GM18498 (cell line): Measurements from ENCODE around the gene FAM219B.

Experiments
- ATAC-seq: cut with Tn5 transposase; IDR thresholded peaks from one replicate; pipeline ENCODE4 v1.9.1; 2021; ENCODE audit warnings: mild to moderate bottlenecking, moderate library complexity; ENCODE audit not compliant: unreplicated experiment

The FAM219B gene

DNA sequence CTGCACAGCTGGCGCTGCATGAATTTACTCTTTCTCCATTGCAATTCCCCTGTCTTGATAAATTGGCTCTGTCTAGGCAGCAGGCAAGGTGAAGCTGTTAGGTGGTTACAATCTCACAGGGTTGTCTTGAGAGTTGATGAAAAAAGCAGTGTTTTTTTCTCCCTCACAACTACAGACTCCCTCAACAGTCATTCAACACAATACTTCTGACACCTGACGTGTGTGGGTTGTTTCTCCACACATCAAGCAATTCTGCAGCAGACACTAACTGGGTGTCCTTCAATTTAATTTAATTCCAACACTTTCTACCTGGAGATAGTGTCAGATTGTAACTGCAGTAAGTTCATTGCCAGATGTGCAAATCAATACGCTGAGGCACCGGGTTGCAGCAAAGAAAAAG is 28.4 kb downstream of the FAM219B start:
- no peak for ATAC-seq

GRCh38 chr15:74873756-74874424 is 32.8 kb downstream of the FAM219B start:
- no peak for ATAC-seq

- ATAC-seq = peak; percentile 83
These were observed 33.5 kb downstream of the FAM219B start, which contains the start of gene SCAMP2 for GRCh38 chr15:74873036-74873755. SCAMP2 (minus strand) TSS chr15:74873365; CDS start chr15:74873255, 110 bp downstream.

GRCh38 chr15:74872702-74873035 is 34.0 kb downstream of the FAM219B start:
- ATAC-seq = no peak

- ATAC-seq = no peak
These were observed 36.0 kb downstream of the FAM219B start for GRCh38 chr15:74870436-74871215.

GRCh38 chr15:74869726-74870407 is 36.8 kb downstream of the FAM219B start:
- peak; percentile 39 for ATAC-seq

DNA sequence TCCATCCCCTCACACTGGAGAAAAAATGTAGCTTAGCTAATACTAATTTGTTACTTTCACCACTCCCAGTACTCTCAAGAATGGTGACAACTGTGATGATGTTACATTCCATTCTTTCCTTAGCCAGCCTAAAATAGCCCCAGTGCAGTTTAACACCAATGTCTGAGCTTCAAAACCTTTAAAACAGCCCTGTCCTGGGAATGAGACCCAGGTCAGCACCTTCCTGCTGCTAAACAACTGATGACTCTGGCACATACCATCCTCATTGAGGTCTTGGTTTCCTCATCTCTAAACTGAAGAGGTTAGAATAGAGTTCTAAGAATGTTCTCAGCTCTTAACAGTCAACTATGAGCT is 37.3 kb downstream of the FAM219B start:
- no peak for ATAC-seq

- ATAC-seq = no peak
These were observed 38.6 kb downstream of the FAM219B start for GRCh38 chr15:74868059-74868458.

- ATAC-seq = no peak
These were observed 39.1 kb downstream of the FAM219B start for GRCh38 chr15:74867466-74868038.

DNA sequence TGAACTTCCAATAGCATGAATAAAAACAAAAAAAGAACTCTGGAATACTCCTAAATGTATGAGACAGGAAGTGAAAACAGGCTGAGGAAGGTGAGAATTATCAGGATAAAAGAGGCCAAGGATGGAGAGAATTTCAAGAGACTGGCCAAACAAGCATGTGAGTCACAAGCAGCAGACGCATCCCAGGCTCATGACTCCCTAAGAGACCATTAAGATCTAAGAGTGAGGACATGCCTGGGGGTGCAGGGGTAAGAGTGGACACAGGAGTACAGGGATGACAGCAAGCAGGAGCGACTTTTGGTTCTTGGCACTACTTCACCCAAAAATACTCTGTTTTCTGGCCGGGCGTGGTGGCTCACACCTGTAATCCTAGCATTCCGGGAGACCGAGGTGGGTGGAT is 40.6 kb downstream of the FAM219B start:
- ATAC-seq = no peak

DNA sequence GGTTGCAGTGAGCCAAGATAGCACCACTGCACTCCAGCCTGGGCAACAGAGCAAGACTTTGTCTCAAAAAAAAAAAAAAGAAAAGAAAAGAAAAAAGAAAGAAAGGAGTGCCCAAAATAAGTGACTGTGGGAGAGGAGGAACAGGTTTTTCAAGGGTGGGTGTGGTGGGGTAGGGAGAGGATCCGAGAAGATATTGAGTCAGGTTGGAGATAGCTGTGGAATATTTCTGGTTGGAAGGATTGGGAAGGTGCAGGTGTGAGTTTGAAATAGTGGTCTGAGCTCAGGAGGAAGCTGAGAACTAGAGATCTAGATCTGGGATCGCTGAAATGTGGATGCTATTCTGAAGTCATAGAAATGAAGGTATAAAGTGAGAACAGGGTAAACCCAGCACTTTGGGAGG is 41.3 kb downstream of the FAM219B start:
- ATAC-seq = no peak

- ATAC-seq = no peak
These were observed 42.4 kb downstream of the FAM219B start for GRCh38 chr15:74864296-74864695.

DNA sequence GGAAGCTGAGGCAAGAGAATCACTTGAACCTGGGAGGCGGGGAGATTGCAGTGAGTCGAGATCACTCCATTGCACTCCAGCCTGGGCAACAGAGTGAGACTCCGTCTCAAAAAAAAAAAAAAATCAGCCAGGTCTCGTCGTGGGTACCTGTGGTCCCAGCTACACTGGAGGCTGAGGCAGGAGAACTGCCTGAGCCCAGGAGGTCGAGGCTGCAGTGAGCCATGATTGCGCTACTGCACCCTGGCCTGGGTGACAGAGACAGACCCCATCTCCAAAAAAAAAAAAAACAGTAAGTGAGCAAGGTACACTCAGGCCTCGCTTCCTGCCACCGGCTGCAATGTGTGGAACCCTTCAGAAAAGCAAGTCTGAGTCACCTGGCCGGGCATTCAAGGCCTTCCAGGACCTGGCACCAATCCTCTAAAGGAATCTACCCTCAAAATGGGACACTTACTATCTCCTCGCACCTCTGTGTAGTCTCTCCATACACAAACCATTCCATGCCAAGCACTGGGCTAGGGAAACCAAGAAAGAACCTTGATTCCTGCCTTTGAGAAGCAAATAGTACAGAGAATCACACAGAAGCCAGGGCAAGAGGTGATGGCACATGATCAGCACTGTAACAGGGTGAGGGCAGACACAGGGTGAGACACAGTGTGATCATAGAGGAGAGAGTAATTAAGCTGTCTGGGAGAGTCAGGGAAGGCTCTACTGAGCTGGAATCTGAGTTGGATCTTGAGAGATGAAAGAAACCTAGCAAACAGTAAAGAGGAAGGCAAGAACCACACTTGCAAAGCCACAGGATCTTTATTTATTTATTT is 43.2 kb downstream of the FAM219B start:
- no peak for ATAC-seq

- no peak for ATAC-seq
These were observed 48.3 kb downstream of the FAM219B start for GRCh38 chr15:74858369-74858740.

- ATAC-seq = no peak
These were observed 48.8 kb downstream of the FAM219B start for GRCh38 chr15:74857671-74858368.

GRCh38 chr15:74857082-74857655 is 49.5 kb downstream of the FAM219B start:
- peak; percentile 82 for ATAC-seq

DNA sequence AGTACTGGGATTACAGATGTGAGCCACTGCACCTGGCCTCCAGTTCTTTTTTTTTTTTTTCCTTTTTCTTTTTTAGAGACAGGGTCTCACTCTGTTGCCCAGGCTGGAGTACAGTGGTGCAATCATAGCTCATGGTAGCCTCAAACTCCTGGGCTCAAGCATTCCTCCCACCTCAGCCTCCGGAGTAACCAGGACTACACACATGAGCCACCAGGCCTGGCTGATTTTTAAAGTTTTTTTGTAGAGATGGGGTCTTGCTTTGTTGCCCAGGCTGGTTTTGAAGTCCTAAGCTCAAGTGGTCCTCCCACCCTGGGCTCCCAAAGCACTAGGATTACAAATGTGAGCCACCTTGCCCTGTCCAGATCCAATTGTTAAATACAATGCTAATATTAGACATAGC is 50.1 kb downstream of the FAM219B start:
- no peak for ATAC-seq

GRCh38 chr15:74855857-74856256 is 50.8 kb downstream of the FAM219B start:
- no peak for ATAC-seq

DNA sequence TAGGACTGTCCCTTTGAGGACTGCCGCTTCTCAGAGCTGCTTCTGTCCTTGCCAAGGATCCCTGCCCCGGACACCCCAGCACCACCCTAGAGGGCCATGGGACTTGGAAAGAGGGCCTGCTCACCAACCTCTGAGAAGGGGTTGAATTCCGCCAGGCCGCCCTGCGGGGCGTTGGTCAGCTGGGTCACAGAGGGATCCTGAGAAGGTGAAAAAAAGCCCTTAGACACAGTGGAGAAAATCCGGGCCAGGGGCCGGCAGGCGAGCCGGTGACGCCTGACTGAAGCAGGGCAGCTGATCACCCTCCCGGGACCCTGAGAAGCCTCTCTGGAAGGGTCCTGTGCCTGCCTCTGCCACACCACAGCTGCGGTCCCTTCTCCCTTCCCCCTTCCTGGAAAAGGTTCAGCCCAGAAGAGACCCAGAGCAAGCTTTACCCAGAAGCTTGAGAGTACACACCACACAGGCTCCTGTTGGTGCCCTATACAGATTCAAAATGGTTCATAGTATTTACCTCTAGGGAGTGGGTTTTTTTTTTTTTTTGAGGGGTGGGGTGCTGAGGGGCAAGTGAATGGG is 52.1 kb downstream of the FAM219B start:
- ATAC-seq = no peak
